CD4-positive, CD25-positive, alpha-beta regulatory T cell (primary cell): ENCODE results near the gene NEURL1. TPM values are rescaled to one million over a fixed set of nuclear protein-coding genes. Genes with fewer than 3 reads are reported as not detected.

Source experiments
- ATAC-seq, 2 donors: fragments of 150-1000 bp; cut with Tn5 transposase; one replicate each; pipeline ENCODE4 v1.10.0; 2021; ENCODE audit warnings: low read depth in 2 of 2, moderate number of reproducible peaks in 2 of 2, moderate library complexity in 1 of 2
- DNase-seq, 3 donors: peaks; one replicate each; pipeline versions ENCODE4 v3.0.0 to v3.0.0-alpha.2; 2012 to 2022; ENCODE audit warnings: mixed read lengths in 1 of 3
- H3K27ac ChIP-seq: one replicate; pipeline ENCODE4 v1.7.0; 2013; ENCODE audit warnings: mild to moderate bottlenecking, low read length; ENCODE audit not compliant: insufficient read depth, poor library complexity, severe bottlenecking
- H3K27me3 ChIP-seq: one replicate; pipeline ENCODE4 v1.7.0; 2013; ENCODE audit warnings: low read length; ENCODE audit not compliant: control insufficient read depth, insufficient read depth
- H3K36me3 ChIP-seq: one replicate; pipeline ENCODE4 v1.7.0; 2013; ENCODE audit warnings: mild to moderate bottlenecking, low read length, moderate library complexity; ENCODE audit not compliant: control insufficient read depth, insufficient read depth
- H3K4me1 ChIP-seq: 2 replicates; pipeline ENCODE4 v1.7.0; 2013; ENCODE audit warnings: mild to moderate bottlenecking, low read length; ENCODE audit not compliant: insufficient read depth, control insufficient read depth, poor library complexity, severe bottlenecking
- H3K4me3 ChIP-seq: one replicate; pipeline ENCODE4 v1.7.0; 2013; ENCODE audit warnings: low read depth, mild to moderate bottlenecking, low read length, moderate library complexity
- H3K9me3 ChIP-seq, 2 experiments: 1 replicate in 1 of 2; 2 replicates in 1 of 2; pipeline ENCODE4 v1.7.0; 2013; ENCODE audit warnings: low read length in 2 of 2, mild to moderate bottlenecking in 1 of 2, moderate library complexity in 1 of 2; ENCODE audit not compliant: control insufficient read depth in 2 of 2
- H3K27ac Mint-ChIP-seq, 3 donors: one replicate each; pipeline ENCODE4 v1.8.0; 2020 to 2022; ENCODE audit warnings: mild to moderate bottlenecking in 3 of 3, mixed read lengths in 3 of 3, moderate library complexity in 2 of 3
- H3K27me3 Mint-ChIP-seq: one replicate; pipeline ENCODE4 v1.8.0; 2022; ENCODE audit warnings: mild to moderate bottlenecking, mixed read lengths
- H3K36me3 Mint-ChIP-seq: one replicate; pipeline ENCODE4 v1.8.0; 2020; ENCODE audit warnings: mixed read lengths
- H3K4me1 Mint-ChIP-seq, 4 donors: one replicate each; pipeline ENCODE4 v1.8.0; 2020 to 2022; ENCODE audit warnings: mixed read lengths in 4 of 4, mild to moderate bottlenecking in 1 of 4
- H3K4me3 Mint-ChIP-seq, 4 donors: one replicate each; pipeline ENCODE4 v1.8.0; 2020 to 2022; ENCODE audit warnings: mild to moderate bottlenecking in 4 of 4, mixed read lengths in 4 of 4, moderate library complexity in 3 of 4
- H3K9me3 Mint-ChIP-seq, 7 donors: one replicate each; pipeline ENCODE4 v1.8.0; 2020 to 2022; ENCODE audit warnings: mixed read lengths in 7 of 7, mild to moderate bottlenecking in 3 of 7, moderate library complexity in 2 of 7
- polyA plus RNA-seq, 4 donors: library from polyadenylated mRNA; unstranded; fragments of 300-500 nt; fragmentation: Illumina TruSeq; gene quantifications; one replicate each; pipeline ENCODE4 v1.2.3, GENCODE V29; 2021
- total RNA-seq: library from RNA; stranded (reverse); gene quantifications from one replicate; pipeline ENCODE4 v1.2.3, GENCODE V29; 2022

NEURL1 gene
- total and polyA plus RNA-seq, 5 donors from 2014 or later, result 0.29 to 1.1 (median 0.71) TPM

- Histone ChIP-seq H3K4me1 (no peaks in the 10 kb centered on the region), H3K4me3 (no peak overlapping the region), H3K36me3 (no peaks in the 10 kb centered on the region), H3K9me3 (no peaks in the 10 kb centered on the region), H3K27ac (no peak overlapping the region), H3K27me3 (no peaks in the 10 kb centered on the region)
- H3K27ac Mint-ChIP-seq, result no peak overlapping the region
- H3K36me3 Mint-ChIP-seq, result no peaks in the 10 kb centered on the region
- peaks cover 31% of the 10 kb centered on the region for H3K27me3 Mint-ChIP-seq
- ATAC-seq (no peak), DNase-seq (no peak)
- H3K4me3 Mint-ChIP-seq, result no peak overlapping the region
- H3K4me1 Mint-ChIP-seq, result peaks cover 0 to 6% (median 4%) of the 10 kb centered on the region in 4 donors
- peaks cover 0 to 2% (median 0%) of the 10 kb centered on the region in 7 donors for H3K9me3 Mint-ChIP-seq
Measured at GRCh38 chr10:103506061-103506460, 12.6 kb downstream of the NEURL1 start.

- no peak for DNase-seq
- Mint-ChIP-seq H3K4me1 (peaks cover 0 to 6% (median 3%) of the 10 kb centered on the region in 4 donors), H3K4me3 (no peak overlapping the region), H3K9me3 (peaks cover 0 to 4% (median 0%) of the 10 kb centered on the region in 7 donors), H3K27me3 (peaks cover 31% of the 10 kb centered on the region), H3K27ac (no peak overlapping the region), H3K36me3 (no peaks in the 10 kb centered on the region)
- H3K27ac ChIP-seq, result no peak overlapping the region
- H3K4me1 ChIP-seq, result no peaks in the 10 kb centered on the region
- no peaks in the 10 kb centered on the region for H3K36me3 ChIP-seq
- H3K27me3 ChIP-seq, result no peaks in the 10 kb centered on the region
- no peak overlapping the region for H3K4me3 ChIP-seq
- no peak for ATAC-seq
- H3K9me3 ChIP-seq, result no peaks in the 10 kb centered on the region
Measured at GRCh38 chr10:103507235-103508191, 14.0 kb downstream of the NEURL1 start.

- DNase-seq (no peak), ATAC-seq (no peak)
- H3K36me3 ChIP-seq, result no peaks in the 10 kb centered on the region
- H3K4me3 ChIP-seq, result no peak overlapping the region
- H3K9me3 ChIP-seq, result no peaks in the 10 kb centered on the region
- no peak overlapping the region for H3K4me3 Mint-ChIP-seq
- H3K27ac ChIP-seq, result no peak overlapping the region
- peaks cover 0 to 1% (median 0%) of the 10 kb centered on the region in 7 donors for H3K9me3 Mint-ChIP-seq
- H3K27me3 ChIP-seq, result no peaks in the 10 kb centered on the region
- H3K36me3 Mint-ChIP-seq, result no peaks in the 10 kb centered on the region
- no peaks in the 10 kb centered on the region for H3K4me1 Mint-ChIP-seq
- H3K4me1 ChIP-seq, result no peaks in the 10 kb centered on the region
- no peak overlapping the region for H3K27ac Mint-ChIP-seq
- peaks cover 24% of the 10 kb centered on the region for H3K27me3 Mint-ChIP-seq
Measured at GRCh38 chr10:103510046-103510685, 16.7 kb downstream of the NEURL1 start.

GRCh38 chr10:103510791-103511752 lies 17.6 kb downstream of the NEURL1 start:
- Histone ChIP-seq H3K36me3 (no peaks in the 10 kb centered on the region), H3K27me3 (no peaks in the 10 kb centered on the region), H3K27ac (no peak overlapping the region), H3K9me3 (no peaks in the 10 kb centered on the region), H3K4me1 (no peaks in the 10 kb centered on the region), H3K4me3 (no peak overlapping the region)
- no peak overlapping the region for H3K27ac Mint-ChIP-seq
- H3K4me3 Mint-ChIP-seq, result no peak overlapping the region
- H3K27me3 Mint-ChIP-seq, result peaks cover 17% of the 10 kb centered on the region
- peaks cover 0 to 5% (median 1%) of the 10 kb centered on the region in 4 donors for H3K4me1 Mint-ChIP-seq
- peaks cover 0 to 1% (median 0%) of the 10 kb centered on the region in 7 donors for H3K9me3 Mint-ChIP-seq
- H3K36me3 Mint-ChIP-seq, result no peaks in the 10 kb centered on the region
- ATAC-seq (no peak), DNase-seq (no peak)

DNA sequence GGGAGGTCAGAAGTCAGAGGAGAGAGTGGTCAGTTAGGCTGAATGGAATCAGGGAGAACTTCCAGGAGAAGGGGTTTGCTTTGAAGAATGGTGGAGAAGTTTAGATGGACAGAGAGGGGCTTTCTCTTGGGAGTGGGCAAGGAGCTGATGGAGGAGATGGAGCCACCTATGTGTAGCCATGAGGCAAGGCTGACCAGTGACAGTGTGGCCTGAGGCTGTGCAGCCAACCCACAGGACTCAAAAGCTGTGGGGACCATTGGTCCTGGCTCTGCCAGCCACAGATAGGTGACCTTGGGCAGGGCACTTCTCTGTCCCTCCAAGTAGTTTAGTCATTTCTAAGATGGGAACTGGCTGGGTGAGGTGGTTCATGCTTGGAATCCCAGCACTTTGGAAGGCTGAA lies 18.7 kb downstream of the NEURL1 start:
- H3K4me1 Mint-ChIP-seq, result peaks cover 0 to 5% (median 1%) of the 10 kb centered on the region in 4 donors
- H3K27me3 Mint-ChIP-seq, result peaks cover 6% of the 10 kb centered on the region
- no peaks in the 10 kb centered on the region for H3K36me3 Mint-ChIP-seq
- no peak overlapping the region for H3K27ac Mint-ChIP-seq
- no peaks in the 10 kb centered on the region for H3K9me3 ChIP-seq
- no peak overlapping the region for H3K4me3 ChIP-seq
- no peaks in the 10 kb centered on the region for H3K4me1 ChIP-seq
- ATAC-seq, result no peak
- no peak overlapping the region for H3K4me3 Mint-ChIP-seq
- no peaks in the 10 kb centered on the region for H3K27me3 ChIP-seq
- DNase-seq, result no peak
- no peak overlapping the region for H3K27ac ChIP-seq
- no peaks in the 10 kb centered on the region for H3K36me3 ChIP-seq
- H3K9me3 Mint-ChIP-seq, result peaks cover 0 to 1% (median 0%) of the 10 kb centered on the region in 7 donors

GRCh38 chr10:103512591-103513379 lies 19.3 kb downstream of the NEURL1 start:
- H3K36me3 ChIP-seq, result no peaks in the 10 kb centered on the region
- H3K27me3 ChIP-seq, result no peaks in the 10 kb centered on the region
- no peak for DNase-seq
- Mint-ChIP-seq H3K27me3 (peaks cover 4% of the 10 kb centered on the region), H3K27ac (no peak overlapping the region), H3K4me3 (no peak overlapping the region), H3K4me1 (peaks cover 0 to 5% (median 1%) of the 10 kb centered on the region in 4 donors), H3K36me3 (no peaks in the 10 kb centered on the region), H3K9me3 (peaks cover 0 to 1% (median 0%) of the 10 kb centered on the region in 7 donors)
- no peaks in the 10 kb centered on the region for H3K4me1 ChIP-seq
- H3K9me3 ChIP-seq, result no peaks in the 10 kb centered on the region
- no peak overlapping the region for H3K4me3 ChIP-seq
- no peak overlapping the region for H3K27ac ChIP-seq
- no peak for ATAC-seq
